Activated naive CD8-positive, alpha-beta T cell (primary cell): Measurements from ENCODE around the gene CROCC2.

ENCODE experiments used
- H3K27ac Mint-ChIP-seq: one replicate; pipeline ENCODE4 v1.8.0; 2021; ENCODE audit warnings: mixed read lengths
- H3K27me3 Mint-ChIP-seq: one replicate; pipeline ENCODE4 v1.8.0; 2021; ENCODE audit warnings: mixed read lengths
- H3K36me3 Mint-ChIP-seq: one replicate; pipeline ENCODE4 v1.8.0; 2021; ENCODE audit warnings: mixed read lengths
- H3K4me1 Mint-ChIP-seq: one replicate; pipeline ENCODE4 v1.8.0; 2021; ENCODE audit warnings: low read depth, mixed read lengths
- H3K4me3 Mint-ChIP-seq: one replicate; pipeline ENCODE4 v1.8.0; 2021; ENCODE audit warnings: mild to moderate bottlenecking, mixed read lengths
- H3K9me3 Mint-ChIP-seq: one replicate; pipeline ENCODE4 v1.8.0; 2021; ENCODE audit warnings: low read depth, mixed read lengths

CROCC2 gene

DNA sequence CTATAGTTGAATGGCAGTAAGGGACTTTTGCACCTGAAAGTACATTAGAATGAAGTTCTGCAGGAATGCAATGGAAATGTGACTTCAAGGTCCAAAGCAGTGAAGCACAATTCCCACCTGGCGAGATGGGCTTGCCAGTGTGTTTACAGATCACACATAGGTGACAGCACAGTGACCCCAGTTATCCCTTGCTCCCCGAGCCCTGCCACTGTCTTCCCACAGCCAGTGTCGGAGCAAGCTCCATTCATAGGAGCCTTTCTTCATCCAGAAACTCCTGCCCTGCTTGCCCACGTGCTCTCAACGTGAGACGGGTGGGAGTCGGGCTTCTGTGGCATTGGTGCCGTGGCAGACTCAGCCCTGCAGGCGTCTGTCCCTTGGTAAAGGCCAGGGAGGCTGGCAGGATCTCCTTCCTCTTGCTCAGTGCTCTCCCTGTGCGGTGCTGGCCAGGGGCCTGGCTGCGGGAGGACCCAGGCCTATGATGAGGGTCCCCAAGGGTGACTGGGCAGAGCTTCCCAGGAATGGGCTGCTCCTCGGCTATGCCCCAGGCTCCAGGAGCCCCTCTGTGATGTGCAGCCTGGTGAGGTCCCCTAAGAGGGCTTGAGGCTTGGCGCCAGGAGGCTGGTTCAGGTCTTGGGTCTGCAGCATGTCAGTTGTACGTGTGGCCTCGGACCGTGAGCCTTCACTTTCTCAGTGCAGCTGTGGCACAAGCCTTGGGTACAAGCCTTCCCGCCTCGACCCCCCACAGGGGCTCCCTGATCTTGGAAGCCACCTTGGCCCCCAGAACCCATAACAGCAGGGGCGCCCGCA, 132.4 kb downstream of the CROCC2 start:
- H3K4me3 Mint-ChIP-seq, result peak overlapping the region; percentile 76
- peak overlapping the region; percentile 50 for H3K27ac Mint-ChIP-seq

DNA sequence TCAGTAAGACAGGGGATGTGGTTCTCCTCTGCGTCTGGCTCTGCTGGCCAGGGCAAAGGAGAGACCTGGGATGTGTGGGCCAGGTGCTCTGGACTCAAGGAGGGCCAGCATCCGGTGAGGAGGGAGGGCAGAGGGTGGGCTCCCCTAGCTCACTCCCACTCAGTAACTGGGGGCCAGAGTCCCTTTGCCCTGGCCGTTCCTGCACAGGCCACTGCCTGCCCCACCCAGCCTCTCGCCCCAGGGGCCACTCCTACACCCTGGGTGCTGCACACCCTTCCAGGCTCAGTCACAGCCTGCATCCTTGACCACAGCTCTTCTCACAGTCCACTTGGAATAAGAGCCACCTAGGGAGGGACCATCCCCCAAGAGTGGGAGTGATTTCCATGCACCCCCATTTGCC, 133.3 kb downstream of the CROCC2 start:
- Mint-ChIP-seq H3K9me3 (no peaks in the 10 kb centered on the region), H3K36me3 (peaks cover 4% of the 10 kb centered on the region), H3K4me3 (no peak overlapping the region), H3K27ac (no peak overlapping the region), H3K4me1 (peaks cover 25% of the 10 kb centered on the region), H3K27me3 (no peaks in the 10 kb centered on the region)

More for the DNA sequence above, 132.4 kb downstream of the CROCC2 start:
- Mint-ChIP-seq H3K27me3 (no peaks in the 10 kb centered on the region), H3K4me1 (peaks cover 25% of the 10 kb centered on the region), H3K36me3 (peaks cover 4% of the 10 kb centered on the region), H3K9me3 (no peaks in the 10 kb centered on the region)

DNA sequence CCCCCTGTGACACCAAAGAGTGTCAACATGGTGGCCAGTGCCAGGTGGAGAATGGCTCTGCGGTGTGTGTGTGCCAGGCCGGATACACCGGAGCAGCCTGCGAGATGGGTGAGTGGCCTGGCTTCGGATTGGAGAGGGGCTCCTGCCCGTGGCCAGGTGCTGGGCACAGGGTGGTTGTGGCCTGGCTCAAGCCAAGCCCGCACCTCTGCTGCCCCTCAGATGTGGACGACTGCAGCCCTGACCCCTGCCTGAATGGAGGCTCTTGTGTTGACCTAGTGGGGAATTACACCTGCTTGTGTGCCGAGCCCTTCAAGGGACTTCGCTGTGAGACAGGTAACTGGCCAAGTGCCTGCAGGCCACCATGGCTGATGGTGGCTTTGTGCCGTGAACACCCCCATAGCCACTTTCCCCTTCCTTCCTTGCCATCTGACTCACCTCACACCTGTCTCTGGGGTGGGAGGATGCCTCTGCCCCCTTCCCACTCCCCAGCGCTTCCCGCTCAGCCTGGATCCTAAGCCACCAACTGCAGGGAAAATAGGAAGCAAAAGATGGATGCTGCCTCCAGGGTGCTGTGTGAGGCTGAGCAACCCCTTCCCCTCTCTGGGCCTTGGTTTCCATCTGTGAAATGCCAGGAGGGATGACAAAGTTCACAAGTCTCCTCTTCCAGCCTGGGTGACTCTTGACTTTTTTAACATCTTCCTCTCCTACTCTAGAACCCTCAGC, 134.1 kb downstream of the CROCC2 start:
- no peaks in the 10 kb centered on the region for H3K9me3 Mint-ChIP-seq
- peaks cover 8% of the 10 kb centered on the region for H3K36me3 Mint-ChIP-seq
- no peak overlapping the region for H3K4me3 Mint-ChIP-seq
- H3K4me1 Mint-ChIP-seq, result peaks cover 25% of the 10 kb centered on the region
- H3K27me3 Mint-ChIP-seq, result no peaks in the 10 kb centered on the region
- H3K27ac Mint-ChIP-seq, result peak overlapping the region; percentile 10

DNA sequence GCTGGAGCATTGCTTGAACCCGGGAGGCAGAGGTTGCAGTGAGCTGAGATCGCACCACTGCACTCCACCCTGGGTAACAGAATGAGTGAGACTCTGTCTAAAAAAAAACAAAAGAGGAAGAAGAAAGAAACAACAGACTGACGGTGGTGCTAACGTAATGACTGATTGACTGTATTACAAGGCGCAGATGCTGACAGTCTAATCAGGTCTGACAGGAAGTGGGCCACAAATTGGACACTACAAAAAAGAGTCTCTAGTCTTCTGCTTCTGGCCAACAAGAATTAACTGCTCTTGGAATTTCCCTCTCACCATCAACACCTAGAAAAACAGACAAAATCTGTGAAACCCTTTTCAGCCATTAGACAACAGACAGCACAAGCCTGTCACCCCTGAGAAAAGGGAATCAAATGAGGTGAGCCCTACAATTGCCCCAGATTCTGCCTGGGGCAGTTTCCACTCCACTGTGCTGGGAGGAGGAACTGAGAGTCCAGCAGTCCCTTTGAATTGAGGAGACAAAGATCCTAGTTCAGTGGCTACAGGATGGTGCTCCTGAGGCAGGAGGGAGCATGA, 135.5 kb downstream of the CROCC2 start:
- Mint-ChIP-seq H3K27ac (peak overlapping the region; percentile 34), H3K36me3 (peaks cover 14% of the 10 kb centered on the region), H3K9me3 (no peaks in the 10 kb centered on the region), H3K4me1 (peaks cover 25% of the 10 kb centered on the region), H3K27me3 (no peaks in the 10 kb centered on the region), H3K4me3 (no peak overlapping the region)
